Measurements from ENCODE around the gene TCOF1. TPM values are rescaled to one million over a fixed set of nuclear protein-coding genes. Genes with fewer than 3 reads are reported as not detected.

Gene TCOF1
- total RNA-seq, 1 experiment from 2014 or later = 92.9 TPM

Other genes with a start within 250 kb of the TCOF1 start
- 2.2 and 5.4 TPM in 2 replicates for gene PDGFRB, start 201.9 kb upstream of the TCOF1 start, total RNA-seq (2014; rRNA removed; shearing (Covaris generic))
- not detected in 2 replicates for gene CDX1, start 190.9 kb upstream of the TCOF1 start, total RNA-seq (2014; rRNA removed; shearing (Covaris generic))
- 0.03 TPM in 1 of 2 replicates, not detected in the other for gene SLC6A7, start 167.6 kb upstream of the TCOF1 start, total RNA-seq (2014; rRNA removed; shearing (Covaris generic))
- not detected in 2 replicates for gene CAMK2A, start 67.9 kb upstream of the TCOF1 start, total RNA-seq (2014; rRNA removed; shearing (Covaris generic))
- gene ARSI, start 54.8 kb upstream of the TCOF1 start, total RNA-seq (2014; rRNA removed; shearing (Covaris generic)) = 0.20 and 0.82 TPM in 2 replicates
- gene CD74, start 55.2 kb downstream of the TCOF1 start, total RNA-seq (2014; rRNA removed; shearing (Covaris generic)) = 0.17 and 1.2 TPM in 2 replicates
- 1,800 and 2,863 TPM in 2 replicates for gene RPS14, start 92.0 kb downstream of the TCOF1 start, total RNA-seq (2014; rRNA removed; shearing (Covaris generic))
- 47.6 and 58.6 TPM in 2 replicates for gene NDST1, start 150.4 kb downstream of the TCOF1 start, total RNA-seq (2014; rRNA removed; shearing (Covaris generic))